Gastroesophageal sphincter (tissue), 3 donors: Measurements from ENCODE around the gene SPPL3.

ENCODE experiments used
- POLR2A ChIP-seq, 2 donors: fragments of 450-650 bp; IDR thresholded peaks; one replicate each; pipeline ENCODE4 v1.6.1; 2017; ENCODE audit warnings: antibody characterized with exemption in 2 of 2, mild to moderate bottlenecking in 2 of 2, moderate library complexity in 1 of 2
- POLR2AphosphoS5 ChIP-seq: sonication (generic); formaldehyde crosslinking; IDR thresholded peaks from one replicate; pipeline ENCODE4 v1.6.1; 2017; ENCODE audit warnings: antibody characterized with exemption
- TF ChIP-seq, protein P1 (sequence below), 4 experiments: fragments of 200-600 bp in 2 of 4; fragments of 450-650 bp in 2 of 4; sonication (generic) in 1 of 4; IDR thresholded peaks; one replicate each; pipeline ENCODE4 v1.5.1; 2017 to 2019; ENCODE audit warnings: antibody characterized with exemption in 4 of 4, mild to moderate bottlenecking in 2 of 4, moderate library complexity in 2 of 4

DNA sequence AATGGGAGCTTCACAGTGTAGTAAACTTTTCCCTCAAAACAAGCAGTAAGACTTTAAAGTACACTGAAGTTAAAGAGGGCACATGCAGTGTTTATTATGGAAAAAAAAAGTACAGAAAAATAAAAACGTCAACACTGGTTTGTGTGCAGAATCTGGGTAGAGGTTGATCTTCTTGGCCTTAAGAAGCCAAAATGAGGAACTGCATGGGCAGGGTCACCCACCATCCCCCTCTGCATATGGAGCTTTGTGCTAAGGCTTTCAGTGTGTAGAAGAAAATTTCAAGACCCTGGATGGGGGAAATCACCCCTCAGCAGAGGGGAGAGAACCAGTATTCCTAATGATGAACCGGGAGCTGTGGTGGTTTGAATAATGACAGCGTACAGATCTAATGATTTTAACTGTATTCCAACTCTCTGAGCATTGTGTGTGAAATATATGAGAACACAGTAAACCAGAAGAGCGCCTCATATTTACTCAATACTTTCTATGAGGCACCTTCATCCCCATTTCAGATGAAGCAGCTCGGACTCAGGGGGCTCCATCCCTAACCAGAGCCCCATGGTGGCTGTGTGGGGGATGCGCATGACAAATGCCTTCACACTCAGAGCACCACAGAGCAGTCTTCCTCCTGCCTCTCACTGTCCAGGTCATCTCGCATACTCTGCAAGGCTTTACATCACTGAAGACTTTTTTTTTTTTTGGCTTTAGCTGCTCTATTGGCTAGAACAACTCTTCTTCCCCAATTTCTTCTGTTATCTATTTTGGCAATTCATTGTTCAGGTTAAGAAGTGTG lies 145.2 kb downstream of the SPPL3 start:
- no peak for TF ChIP-seq POLR2A (IDR thresholded peaks at IDR 0.05)
- no peak for TF ChIP-seq POLR2AphosphoS5
- TF ChIP-seq, protein P1, sequence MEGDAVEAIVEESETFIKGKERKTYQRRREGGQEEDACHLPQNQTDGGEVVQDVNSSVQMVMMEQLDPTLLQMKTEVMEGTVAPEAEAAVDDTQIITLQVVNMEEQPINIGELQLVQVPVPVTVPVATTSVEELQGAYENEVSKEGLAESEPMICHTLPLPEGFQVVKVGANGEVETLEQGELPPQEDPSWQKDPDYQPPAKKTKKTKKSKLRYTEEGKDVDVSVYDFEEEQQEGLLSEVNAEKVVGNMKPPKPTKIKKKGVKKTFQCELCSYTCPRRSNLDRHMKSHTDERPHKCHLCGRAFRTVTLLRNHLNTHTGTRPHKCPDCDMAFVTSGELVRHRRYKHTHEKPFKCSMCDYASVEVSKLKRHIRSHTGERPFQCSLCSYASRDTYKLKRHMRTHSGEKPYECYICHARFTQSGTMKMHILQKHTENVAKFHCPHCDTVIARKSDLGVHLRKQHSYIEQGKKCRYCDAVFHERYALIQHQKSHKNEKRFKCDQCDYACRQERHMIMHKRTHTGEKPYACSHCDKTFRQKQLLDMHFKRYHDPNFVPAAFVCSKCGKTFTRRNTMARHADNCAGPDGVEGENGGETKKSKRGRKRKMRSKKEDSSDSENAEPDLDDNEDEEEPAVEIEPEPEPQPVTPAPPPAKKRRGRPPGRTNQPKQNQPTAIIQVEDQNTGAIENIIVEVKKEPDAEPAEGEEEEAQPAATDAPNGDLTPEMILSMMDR (IDR thresholded peaks at IDR 0.05) = no peak
